A204.1 (cell line): ENCODE measurements around the gene TMEFF1.

Source experiments
- FAIRE-seq: peaks from 2 replicates; lab custom pipeline; 2012; peaks lifted over from hg19 to GRCh38; lab: Jason Lieb, UNC

TMEFF1 gene

DNA sequence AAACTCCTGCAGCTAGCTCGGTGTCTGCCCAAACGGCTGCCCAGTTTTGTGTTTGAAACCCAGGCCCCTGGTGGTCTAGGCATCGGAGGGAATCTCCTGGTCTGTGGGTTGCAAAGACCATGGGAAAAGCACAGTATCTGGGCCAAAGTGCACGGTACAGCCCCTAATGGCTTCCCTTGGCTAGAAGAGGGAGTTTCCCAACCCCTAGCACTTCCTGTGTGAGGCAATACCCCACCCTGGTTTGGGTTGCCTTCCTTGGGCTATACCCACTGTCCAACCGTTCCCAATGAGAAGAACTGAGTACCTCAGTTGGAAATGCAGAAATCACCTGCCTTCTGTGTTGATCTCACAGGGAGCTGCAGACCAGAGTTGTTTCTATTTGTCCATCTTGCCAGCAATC is 146.7 kb downstream of the TMEFF1 start:
- FAIRE-seq: no peak

DNA sequence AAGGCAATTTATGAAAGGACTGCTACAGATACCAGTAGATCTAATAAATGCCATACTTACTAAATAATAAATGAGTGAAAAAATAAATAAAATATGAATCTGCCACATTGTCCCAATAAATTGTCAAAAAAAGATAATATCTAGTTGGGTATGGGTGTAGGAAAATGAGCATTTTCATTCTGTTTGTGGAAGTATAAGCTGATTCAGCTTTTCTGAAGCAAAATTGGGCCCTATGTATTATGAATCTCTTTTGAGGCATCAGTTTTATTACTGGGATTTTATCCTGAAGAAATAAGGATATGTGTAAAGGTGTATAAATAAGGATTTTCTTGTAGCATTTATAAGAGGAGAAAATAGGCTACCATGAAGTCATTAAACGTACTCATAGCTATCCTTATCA is 151.0 kb downstream of the TMEFF1 start:
- no peak for FAIRE-seq

DNA sequence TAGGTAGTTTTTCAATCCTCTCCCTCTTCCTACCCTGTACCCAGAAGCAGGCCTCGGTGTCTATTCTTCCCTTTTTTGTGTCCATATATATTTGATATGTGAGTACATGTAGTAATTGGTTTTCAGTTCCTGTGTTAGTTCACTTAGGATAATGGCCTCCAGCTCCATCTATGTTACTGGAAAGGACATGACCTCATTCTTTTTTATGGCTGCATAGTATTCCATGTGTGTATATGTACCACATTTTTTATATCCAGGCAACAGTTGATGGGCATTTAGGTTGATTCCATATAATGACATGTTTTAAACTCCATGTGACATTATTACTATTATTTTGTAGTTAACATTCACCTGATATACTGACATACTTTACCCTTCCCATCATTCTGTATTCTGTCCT is 154.0 kb downstream of the TMEFF1 start:
- FAIRE-seq: no peak
